Left colon (tissue), 2 donors: Measurements from ENCODE around the gene XPO6. TPM values are rescaled to one million over a fixed set of nuclear protein-coding genes. Genes with fewer than 3 reads are reported as not detected.
"Not testable (repeated sequence)": the region's sequence is repeated elsewhere in the genome, so short reads cannot be mapped to it uniquely, and the experiment has no call there.

Source experiments
- ATAC-seq: fragments of 200-7000 bp; cut with Tn5 transposase; one replicate; pipeline ENCODE4 v1.9.1; 2020; ENCODE audit warnings: mild to moderate bottlenecking, moderate library complexity
- DNase-seq, 2 donors: peaks; one replicate each; pipeline ENCODE4 v3.0.0-alpha.2; 2020
- intact Hi-C, 2 donors: fragments of 100-400 bp; cut with DNase I in 1 of 2; cut with micrococcal nuclease in 1 of 2; formaldehyde crosslinking; loops; one replicate each; pipeline versions ENCODE4 v1.11.2 to v1.14.0; 2022; cut with DNase I, micrococcal nuclease
- total RNA-seq, 2 donors: library from RNA; stranded (reverse); fragmentation: NEBNext Ultra II Directional; extraction: Animal tissue kit (Norgen Biotek cat#: 25700); gene quantifications; one replicate each; pipeline ENCODE4 v1.2.1, GENCODE V29; 2021
- donor health status: DM: no; HTN: no; CAD: no.
- donor health status: DM: yes; HTN: yes; CAD: no.

Gene XPO6
- total RNA-seq, 2 donors from 2014 or later = 104 to 105 TPM

DNA sequence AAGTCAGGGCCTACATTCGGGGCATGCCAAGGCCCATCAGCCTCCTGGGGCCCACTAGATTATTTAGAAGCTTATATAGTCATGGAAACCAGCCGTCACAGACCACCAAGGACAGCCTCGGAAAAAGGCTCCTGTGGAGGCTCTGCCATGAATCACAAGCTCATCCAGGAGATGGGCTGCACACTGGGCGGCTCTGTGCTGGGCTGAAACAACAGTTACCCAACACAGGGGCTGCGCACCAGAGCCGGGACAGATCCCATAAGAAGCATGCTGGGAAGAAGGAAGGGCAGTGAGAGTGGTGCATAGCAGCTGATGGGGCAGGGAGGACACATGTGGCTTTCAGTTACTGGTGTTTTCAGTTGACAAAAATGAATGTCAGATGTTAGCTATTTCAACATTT lies 80.6 kb downstream of the XPO6 start:
- intact Hi-C loops = no loop called here
- ATAC-seq (no peak), DNase-seq (no peak)

- DNase-seq (no peak), ATAC-seq (no peak)
- intact Hi-C loops = no loop called here
Observed at GRCh38 chr16:28130099-28131088, 81.4 kb downstream of the XPO6 start.

- DNase-seq (no peak), ATAC-seq (no peak)
- intact Hi-C loops = no loop called here
Observed at GRCh38 chr16:28126684-28127620, 84.8 kb downstream of the XPO6 start.

DNA sequence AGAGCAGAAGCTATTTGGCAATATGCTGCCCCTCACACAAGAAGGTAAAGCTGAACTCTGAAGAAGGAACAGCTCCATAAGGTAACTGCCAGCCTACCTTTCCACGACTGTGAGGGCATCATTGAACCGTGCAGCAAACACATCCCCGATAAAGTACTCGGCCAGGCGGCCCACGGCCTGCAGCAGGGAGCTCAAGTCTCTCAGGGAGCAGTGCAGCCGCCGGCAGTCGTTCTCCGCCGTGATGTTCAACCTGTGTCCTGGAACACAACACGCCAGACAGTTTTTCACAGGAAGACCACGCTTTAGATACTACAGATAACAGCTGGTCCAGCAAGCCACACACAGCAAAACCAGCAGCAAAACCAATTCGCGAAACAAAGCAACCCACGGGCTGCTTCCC lies 86.2 kb downstream of the XPO6 start:
- DNase-seq = no peak
- ATAC-seq = no peak
- intact Hi-C loops = no loop called here

GRCh38 chr16:28121527-28121926 lies 90.2 kb downstream of the XPO6 start:
- ATAC-seq (no peak), DNase-seq (no peak)
- intact Hi-C loops = no loop called here

DNA sequence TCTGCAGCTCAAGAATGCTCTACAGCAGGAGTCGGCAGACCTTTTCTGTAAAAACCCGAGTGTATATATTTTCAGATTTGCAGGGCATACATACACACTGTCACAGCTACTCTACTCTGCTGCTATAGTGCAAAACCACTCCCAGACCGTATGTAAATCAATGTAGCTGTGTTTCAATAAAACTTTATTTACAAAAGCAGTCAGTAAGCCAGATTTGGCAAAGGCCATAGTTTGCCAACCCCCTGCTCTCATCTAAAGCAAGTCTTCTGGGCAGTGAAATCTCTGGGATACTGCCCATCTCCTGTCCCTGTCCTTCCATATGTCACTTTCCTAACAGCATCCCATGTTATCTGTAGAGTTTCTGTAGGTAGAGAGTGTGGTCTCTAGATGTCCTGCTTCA lies 91.0 kb downstream of the XPO6 start:
- no peak for DNase-seq
- ATAC-seq = no peak
- intact Hi-C loops = no loop called here

DNA sequence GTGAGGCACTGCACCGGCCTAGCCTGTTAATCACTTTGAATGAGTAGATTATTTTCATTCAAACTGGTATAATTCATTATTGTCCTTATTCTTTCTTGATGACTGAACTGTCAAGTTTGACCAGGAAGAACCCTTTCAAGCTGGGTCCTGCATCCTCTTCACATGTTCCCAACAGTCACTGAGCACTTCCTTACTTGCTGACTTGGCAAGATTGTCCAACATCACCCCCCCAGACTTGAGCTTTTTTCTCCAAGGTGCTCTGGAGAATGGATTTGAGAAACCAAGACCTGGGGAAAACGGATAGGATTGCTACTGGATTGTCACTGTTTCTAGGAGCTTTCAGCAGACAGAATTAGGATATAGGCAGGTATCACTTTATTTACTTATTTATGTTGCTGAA lies 93.1 kb downstream of the XPO6 start:
- ATAC-seq = no peak
- no peak for DNase-seq
- intact Hi-C loops = no loop called here

DNA sequence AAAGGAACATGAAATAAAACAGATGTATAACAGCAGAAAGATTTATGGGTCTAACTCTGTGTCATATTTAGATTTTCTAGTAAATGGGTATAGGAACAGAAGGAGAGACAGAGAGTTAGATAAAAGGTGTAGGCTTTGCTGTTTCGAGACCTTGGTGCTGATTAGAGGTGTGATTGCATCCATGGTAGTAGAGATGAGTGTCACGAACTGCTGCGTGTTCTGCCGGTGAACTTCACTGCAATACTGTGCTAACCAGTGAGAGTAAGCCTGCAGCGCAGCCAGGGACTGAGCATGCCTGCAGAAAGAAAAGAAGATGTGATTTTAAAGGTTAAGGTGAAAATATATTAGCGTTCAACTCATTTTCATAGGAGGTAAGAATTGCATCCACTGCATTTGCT lies 94.6 kb downstream of the XPO6 start:
- ATAC-seq (peak; percentile 52), DNase-seq (peak in 1 of 2 donors; percentile 25)
- intact Hi-C loops = no loop called here

DNA sequence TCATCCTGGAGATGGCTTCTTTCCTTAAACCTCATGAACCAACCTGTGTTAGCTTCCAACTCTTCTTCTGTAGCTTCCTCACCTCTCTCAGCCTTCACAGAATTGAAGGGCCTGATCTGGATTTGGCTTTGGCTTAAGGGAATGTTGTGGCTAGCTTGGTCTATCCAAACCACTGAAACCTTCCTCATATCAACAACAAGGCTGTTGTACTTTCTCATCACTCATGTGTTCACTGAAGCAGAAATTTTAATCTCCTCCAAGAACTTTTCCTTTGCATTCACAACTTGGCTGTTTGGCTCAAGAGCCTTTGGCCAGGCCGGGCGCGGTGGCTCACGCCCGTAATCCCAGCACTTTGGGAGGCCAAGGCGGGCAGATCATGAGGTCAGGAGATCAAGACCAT lies 95.9 kb downstream of the XPO6 start:
- DNase-seq, ATAC-seq, intact Hi-C loops: not testable (repeated sequence)

GRCh38 chr16:28112908-28113307 lies 98.9 kb downstream of the XPO6 start:
- no peak for ATAC-seq
- intact Hi-C loops = no loop called here
- DNase-seq = no peak

- intact Hi-C loops = no loop called here
- no peak for DNase-seq
Observed at GRCh38 chr16:28110977-28111376, 100.8 kb downstream of the XPO6 start.

GRCh38 chr16:28110479-28110878 lies 101.3 kb downstream of the XPO6 start:
- ATAC-seq = no peak
- intact Hi-C loops = no loop called here
- peak in 1 of 2 donors; percentile 19 for DNase-seq

More at GRCh38 chr16:28110977-28111376, 100.8 kb downstream of the XPO6 start:
- no peak for ATAC-seq

DNA sequence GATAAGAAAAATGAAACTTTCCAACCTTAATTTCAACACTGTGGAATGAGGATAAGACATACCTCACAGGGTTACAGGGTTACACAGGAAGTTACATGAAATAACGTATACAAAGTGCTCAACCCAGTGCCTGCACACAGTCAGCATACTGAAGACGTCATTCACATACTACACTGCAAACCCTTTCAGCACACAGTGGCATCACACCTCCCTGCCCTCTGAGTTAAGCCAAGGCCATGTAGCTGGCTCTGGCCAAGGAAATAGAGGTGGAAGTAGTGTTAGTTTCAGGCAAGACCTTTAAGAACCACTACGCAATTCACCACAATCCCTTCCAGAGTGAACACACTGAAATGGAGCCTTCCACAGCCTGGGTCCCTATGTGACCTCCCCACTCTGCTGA lies 101.7 kb downstream of the XPO6 start:
- intact Hi-C loops = no loop called here
- ATAC-seq (no peak), DNase-seq (peak in 1 of 2 donors; percentile 7)

GRCh38 chr16:28108590-28109247 lies 103.0 kb downstream of the XPO6 start:
- ATAC-seq (no peak), DNase-seq (peak in 1 of 2 donors; percentile 22)
- intact Hi-C loops = no loop called here

- ATAC-seq (no peak), DNase-seq (peak in 1 of 2 donors; percentile 2)
- intact Hi-C loops = no loop called here
Observed at GRCh38 chr16:28107232-28107631, 104.5 kb downstream of the XPO6 start.

DNA sequence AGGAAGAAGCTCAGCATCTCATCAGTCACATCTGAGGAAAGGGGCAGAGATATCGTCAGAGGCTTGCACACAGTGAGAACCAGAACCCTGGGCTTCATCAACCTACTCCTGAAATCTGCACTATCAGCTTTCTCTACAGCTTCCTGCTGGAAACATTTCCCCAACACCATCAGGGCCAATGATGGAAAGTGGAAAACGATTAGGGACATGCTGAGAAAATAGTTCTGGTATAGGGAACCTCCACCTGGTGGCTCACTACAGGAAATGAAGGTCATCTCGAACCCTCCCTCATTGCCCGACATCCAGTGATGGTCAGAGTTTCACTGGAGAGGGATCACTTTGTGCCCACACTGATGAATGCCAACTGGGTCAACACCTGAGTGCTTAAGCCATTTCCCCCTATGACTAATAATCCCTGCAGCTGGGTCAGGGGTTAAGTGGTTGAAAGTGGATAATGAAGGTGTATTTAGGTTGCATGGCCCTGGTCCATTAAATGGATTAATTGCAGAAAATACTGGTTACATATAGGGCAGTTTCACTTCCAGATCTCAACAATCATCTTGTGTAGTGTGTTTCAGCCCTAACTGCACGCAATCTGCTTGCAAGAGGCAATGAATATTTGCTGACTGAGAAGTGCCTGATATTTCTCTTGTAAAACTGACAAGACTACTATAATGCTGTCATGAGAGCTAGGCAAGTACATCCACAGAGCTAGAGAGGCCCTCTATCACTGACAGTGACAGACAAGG lies 105.1 kb downstream of the XPO6 start:
- DNase-seq (peak in 1 of 2 donors; percentile 10), ATAC-seq (no peak)
- intact Hi-C loops = no loop called here

DNA sequence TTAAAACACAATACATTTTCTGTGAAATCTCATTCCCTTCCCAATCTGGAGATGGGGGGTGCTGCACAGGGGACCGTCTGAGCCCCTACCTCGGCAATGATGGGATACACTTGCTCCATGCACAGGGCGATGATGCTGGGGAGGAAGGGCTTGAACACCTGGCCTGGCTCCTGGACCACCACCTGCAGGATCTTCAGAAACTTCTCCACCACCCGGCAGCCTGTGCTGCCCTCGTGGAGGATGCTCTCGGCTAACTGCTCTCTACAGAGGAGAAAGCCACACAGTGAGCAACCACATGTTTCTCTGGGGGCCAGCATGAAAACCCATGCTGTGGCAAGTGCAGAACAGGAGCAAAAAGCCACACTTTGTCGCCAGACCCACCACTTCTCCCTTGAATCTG lies 105.8 kb downstream of the XPO6 start:
- intact Hi-C loops = no loop called here
- DNase-seq = no peak

GRCh38 chr16:28105297-28105696 lies 106.5 kb downstream of the XPO6 start:
- DNase-seq (no peak), ATAC-seq (peak; percentile 68)
- intact Hi-C loops = no loop called here

More for the DNA sequence above, 105.8 kb downstream of the XPO6 start:
- no peak for ATAC-seq
